Neural progenitor cell (in vitro differentiated cells): Measurements from ENCODE around the gene MRGPRE.

Experiments
- CTCF ChIP-seq: fragments of 200-600 bp; sonication (generic); IDR thresholded peaks from 2 replicates; pipeline ENCODE4 v1.5.1; 2017; ENCODE audit warnings: antibody characterized with exemption, mild to moderate bottlenecking
- EZH2phosphoT487 ChIP-seq: fragments of 200-600 bp; sonication (generic); IDR thresholded peaks from 2 replicates; pipeline ENCODE4 v1.6.1; 2017; ENCODE audit warnings: antibody characterized with exemption

- TF ChIP-seq CTCF (no peak), EZH2phosphoT487 (no peak)
These were observed 12.1 kb downstream of the MRGPRE start for GRCh38 chr11:3220101-3220500.
